ENCODE results near the gene ELF3. TPM values are rescaled to one million over a fixed set of nuclear protein-coding genes. Genes with fewer than 3 reads are reported as not detected.

The ELF3 gene
- total RNA-seq, 4 donors from 2014 or later, result 146 to 432 (median 253) TPM

DNA sequence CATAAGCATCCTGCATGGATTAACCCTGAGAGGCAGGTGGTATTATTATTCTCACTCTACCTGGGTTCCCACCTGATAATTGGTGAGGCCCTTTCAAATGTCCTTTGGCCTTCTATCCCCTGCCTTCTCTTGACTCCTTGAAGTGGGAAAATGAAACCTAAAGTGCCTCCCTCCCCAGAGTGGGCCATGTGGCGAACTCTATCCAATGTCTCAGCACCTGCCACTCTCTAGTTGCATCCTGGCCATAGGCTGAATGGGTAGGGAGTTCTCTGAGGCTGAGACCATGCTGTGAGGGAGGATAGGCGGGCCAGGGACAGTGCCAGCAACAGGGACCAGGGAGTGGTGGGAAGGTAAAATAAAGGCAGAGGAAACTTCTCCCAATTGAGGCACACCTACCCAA is 35.3 kb downstream of the ELF3 start:
- no peak overlapping the region for H3K4me3 ChIP-seq
- no peak for DNase-seq
- WGBS, 2 donors, result 60 to 90% methylated on average over 1 to 2 of the region's 2 CpGs
- H3K27ac ChIP-seq, result peak overlapping the region; percentile 83 to 94 (median 89)
- intact Hi-C loops (cut with DNase I), result no loop called here
- H3K27me3 ChIP-seq, result no peaks in the 10 kb centered on the region
- H3K36me3 ChIP-seq, result no peaks in the 10 kb centered on the region
- H3K4me1 ChIP-seq, result peaks cover 11 to 79% (median 11%) of the 10 kb centered on the region in 3 donors
- no peaks in the 10 kb centered on the region for H3K9me3 ChIP-seq
- TF ChIP-seq CTCF (IDR thresholded peaks at IDR 0.05) (no peak), POLR2A (IDR thresholded peaks at IDR 0.05) (no peak)

- Histone ChIP-seq H3K27me3 (no peaks in the 10 kb centered on the region), H3K9me3 (no peaks in the 10 kb centered on the region), H3K36me3 (no peaks in the 10 kb centered on the region), H3K4me3 (no peak overlapping the region), H3K4me1 (peaks cover 11 to 79% (median 11%) of the 10 kb centered on the region in 3 donors), H3K27ac (peak overlapping the region; percentile 83 to 94 (median 89))
- no CpG with 5 or more reads among the region's 3 CpGs for WGBS, 2 donors
- no peak for DNase-seq
- intact Hi-C loops (cut with DNase I), result no loop called here
- no peak for TF ChIP-seq CTCF (IDR thresholded peaks at IDR 0.05)
- no peak for TF ChIP-seq POLR2A (IDR thresholded peaks at IDR 0.05)
Measured at GRCh38 chr1:202046227-202046626, 35.8 kb downstream of the ELF3 start.

DNA sequence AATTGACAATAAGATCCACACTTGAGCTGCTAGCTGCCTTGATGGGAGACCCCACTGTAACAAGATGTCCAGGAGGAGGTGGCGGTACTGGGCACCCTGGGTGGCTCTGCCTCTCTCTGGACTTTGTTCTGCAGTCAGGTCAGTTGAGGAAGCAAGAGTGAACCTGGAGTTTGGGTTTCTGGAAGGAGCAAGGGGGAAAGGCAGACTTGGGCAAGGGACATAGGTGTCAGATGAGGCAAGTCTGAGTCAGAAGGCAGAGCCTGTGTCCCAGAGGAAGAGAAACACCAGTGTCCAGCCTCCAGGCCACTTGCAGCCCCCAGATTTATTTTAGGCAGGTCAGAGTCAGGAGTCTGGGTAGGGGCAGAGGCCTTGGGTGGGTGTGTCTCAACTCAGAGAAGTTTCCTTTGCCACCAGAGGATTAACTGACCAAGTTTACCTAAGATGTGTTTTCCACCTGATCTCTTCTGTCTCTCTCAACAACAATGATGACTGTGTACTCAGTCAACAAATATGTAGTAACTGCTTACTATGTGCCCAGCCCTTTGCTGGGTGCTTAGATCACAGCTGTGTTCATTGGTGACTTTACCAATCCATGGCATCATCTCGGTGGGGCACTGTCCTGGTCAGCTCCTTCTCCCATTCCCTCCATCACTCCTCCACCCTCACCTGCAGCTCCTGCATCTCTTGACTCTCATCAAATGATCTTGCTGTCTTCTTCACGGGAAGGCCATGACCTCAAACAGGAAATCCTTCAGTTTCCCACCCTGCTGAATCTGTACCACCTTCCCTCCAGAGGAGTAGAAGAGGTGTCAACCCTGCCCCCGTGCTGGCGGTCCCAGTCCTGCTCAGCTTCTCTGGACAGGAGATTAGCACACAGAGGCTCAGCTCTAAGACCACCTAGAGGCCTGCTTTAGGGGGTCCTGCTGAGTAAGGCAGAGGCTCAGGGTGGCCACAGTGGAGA is 36.6 kb downstream of the ELF3 start:
- intact Hi-C loops (cut with DNase I), result no loop called here
- Histone ChIP-seq H3K36me3 (no peaks in the 10 kb centered on the region), H3K4me1 (peaks cover 11 to 71% (median 11%) of the 10 kb centered on the region in 3 donors), H3K4me3 (no peak overlapping the region), H3K9me3 (no peaks in the 10 kb centered on the region), H3K27ac (peak overlapping the region; percentile 83 to 94 (median 89)), H3K27me3 (no peaks in the 10 kb centered on the region)
- no peak for DNase-seq
- 63 to 75% methylated on average over 4 to 5 of the region's 5 CpGs for WGBS, 2 donors
- no peak for TF ChIP-seq CTCF (IDR thresholded peaks at IDR 0.05)
- TF ChIP-seq POLR2A (IDR thresholded peaks at IDR 0.05), result no peak

GRCh38 chr1:202047977-202048376 is 37.6 kb downstream of the ELF3 start:
- DNase-seq, result no peak
- Histone ChIP-seq H3K4me3 (no peak overlapping the region), H3K27me3 (no peaks in the 10 kb centered on the region), H3K36me3 (no peaks in the 10 kb centered on the region), H3K9me3 (no peaks in the 10 kb centered on the region), H3K27ac (peak overlapping the region; percentile 83 to 94 (median 89)), H3K4me1 (peaks cover 11 to 62% (median 11%) of the 10 kb centered on the region in 3 donors)
- 83 to 84% methylated on average over 4 of the region's 4 CpGs for WGBS, 2 donors
- intact Hi-C loops (cut with DNase I), result no loop called here
- no peak for TF ChIP-seq POLR2A (IDR thresholded peaks at IDR 0.05)
- no peak for TF ChIP-seq CTCF (IDR thresholded peaks at IDR 0.05)

GRCh38 chr1:202049129-202049528 is 38.7 kb downstream of the ELF3 start:
- peak overlapping the region; percentile 76 to 94 (median 87) for H3K27ac ChIP-seq
- no peak for DNase-seq
- no peak for TF ChIP-seq CTCF (IDR thresholded peaks at IDR 0.05)
- no peak for TF ChIP-seq POLR2A (IDR thresholded peaks at IDR 0.05)
- H3K9me3 ChIP-seq, result no peaks in the 10 kb centered on the region
- H3K36me3 ChIP-seq, result no peaks in the 10 kb centered on the region
- no peak overlapping the region for H3K4me3 ChIP-seq
- H3K4me1 ChIP-seq, result peaks cover 11 to 51% (median 11%) of the 10 kb centered on the region in 3 donors
- intact Hi-C loops (cut with DNase I), result no loop called here
- WGBS, 2 donors, result 45% methylated on average over 5 of the region's 5 CpGs
- H3K27me3 ChIP-seq, result no peaks in the 10 kb centered on the region

All from esophagus squamous epithelium (tissue), 5 donors.